HG03108 (cell line): Measurements from ENCODE around the gene B3GAT1.
"Not testable (repeated sequence)": the region's sequence is repeated elsewhere in the genome, so short reads cannot be mapped to it uniquely, and the experiment has no call there.

Experiments
- ATAC-seq: cut with Tn5 transposase; IDR thresholded peaks from one replicate; pipeline ENCODE4 v1.9.1; 2021; ENCODE audit warnings: moderate library complexity; ENCODE audit not compliant: unreplicated experiment

Gene B3GAT1

DNA sequence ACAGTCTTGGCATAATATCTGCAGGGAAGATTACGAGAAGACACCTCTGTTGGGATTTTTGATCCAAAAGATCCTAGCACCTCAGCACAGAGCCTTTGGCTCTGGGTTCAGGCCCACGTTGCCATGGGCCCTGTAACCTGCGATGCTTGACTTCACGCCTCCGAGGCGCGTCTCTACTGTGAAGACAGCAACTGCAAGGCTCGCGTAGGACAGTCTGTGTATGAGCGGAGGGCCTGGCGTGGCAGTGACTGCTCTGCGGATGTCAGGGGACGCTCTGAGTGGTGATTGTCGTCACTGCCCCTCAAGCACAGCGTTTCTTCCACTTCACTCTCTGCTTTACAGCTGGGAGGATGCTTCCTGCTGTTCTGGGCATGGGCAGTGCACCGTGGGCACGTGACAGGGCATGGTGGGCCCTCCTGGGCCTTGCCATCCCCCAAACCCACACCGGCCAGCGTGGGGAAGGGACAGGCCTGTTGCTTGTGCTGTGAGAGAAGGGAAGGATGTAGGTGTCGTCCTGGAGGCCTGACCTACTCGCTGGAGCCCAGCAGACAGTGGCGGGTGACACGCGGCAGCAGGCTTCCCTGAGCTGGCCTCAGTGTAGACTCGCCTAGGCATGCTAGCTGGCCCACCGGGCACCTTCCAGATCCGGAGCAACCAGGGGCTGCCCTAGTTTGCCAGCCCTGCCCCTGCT lies 53.7 kb downstream of the B3GAT1 start:
- ATAC-seq: no peak

- no peak for ATAC-seq
These were observed 54.5 kb downstream of the B3GAT1 start for GRCh38 chr11:134357545-134357839.

GRCh38 chr11:134356656-134357544 lies 55.1 kb downstream of the B3GAT1 start:
- ATAC-seq: no peak

- ATAC-seq: no peak
These were observed 56.4 kb downstream of the B3GAT1 start for GRCh38 chr11:134355656-134356055.

- ATAC-seq: no peak
These were observed 56.9 kb downstream of the B3GAT1 start for GRCh38 chr11:134355136-134355535.

DNA sequence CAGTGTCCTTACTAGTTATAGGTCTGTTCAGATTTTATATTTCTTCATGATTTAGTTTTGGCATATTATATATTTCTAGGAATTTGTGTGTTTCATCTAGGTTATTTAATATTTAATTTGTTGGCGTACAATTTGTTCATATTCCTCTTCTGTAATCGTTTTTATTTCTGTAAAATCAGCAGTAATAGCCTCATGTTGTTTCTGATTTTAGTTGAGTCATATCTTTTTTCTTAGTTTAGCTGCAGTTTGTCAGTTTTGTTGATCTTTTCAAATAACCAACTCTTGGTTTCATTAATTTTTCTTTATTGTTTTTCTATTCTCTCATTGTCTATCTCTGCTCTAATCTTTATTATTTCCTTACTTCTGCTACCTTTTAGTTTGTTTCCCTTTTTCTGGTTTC lies 59.9 kb downstream of the B3GAT1 start:
- ATAC-seq: no peak

DNA sequence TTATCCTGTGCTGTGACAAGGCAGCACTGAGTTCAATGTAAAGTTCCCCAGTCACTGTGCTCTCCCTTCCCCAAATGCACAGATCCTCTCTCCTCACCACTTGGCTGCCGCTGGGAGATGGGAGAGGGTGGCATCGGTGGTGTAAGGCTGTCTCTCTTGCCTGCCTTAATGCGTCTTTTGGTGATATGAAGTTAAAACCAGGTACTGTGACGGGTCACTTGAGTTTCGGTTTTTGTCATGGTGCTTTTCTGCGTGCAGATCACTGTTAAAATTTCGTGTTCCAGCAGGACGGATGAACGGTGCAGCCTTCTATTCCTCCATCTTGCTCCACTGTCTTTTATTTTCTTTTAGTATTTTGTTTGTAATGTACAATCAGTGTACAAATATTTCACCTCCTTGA lies 61.7 kb downstream of the B3GAT1 start:
- no peak for ATAC-seq

DNA sequence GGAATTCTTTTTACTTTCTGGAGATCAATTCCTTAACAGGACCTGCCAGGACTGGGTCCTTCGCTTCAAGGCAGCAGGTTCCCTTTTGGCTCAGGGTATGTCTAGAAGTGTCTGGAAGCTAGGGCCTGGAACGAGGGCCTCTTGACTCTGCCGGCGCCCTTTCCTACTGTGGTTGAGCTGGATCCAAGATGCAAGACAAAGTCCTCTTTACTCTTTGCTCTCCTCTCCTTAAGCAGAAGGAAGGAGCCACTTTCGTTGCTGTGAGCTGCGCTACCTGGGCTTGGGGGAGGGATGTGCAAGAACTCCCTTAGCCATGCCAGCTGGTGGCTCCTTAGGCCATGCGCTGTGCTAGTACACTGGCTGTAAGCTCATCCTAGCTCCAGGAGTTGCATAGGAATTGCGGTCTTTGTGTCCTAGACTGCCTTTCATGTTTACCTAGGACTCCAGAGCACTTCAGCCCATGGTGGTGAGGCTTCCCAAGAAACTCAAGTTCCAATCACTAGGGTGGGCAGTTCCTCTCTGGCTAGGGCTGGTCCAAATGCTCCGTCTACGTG lies 62.2 kb downstream of the B3GAT1 start:
- ATAC-seq: no peak

DNA sequence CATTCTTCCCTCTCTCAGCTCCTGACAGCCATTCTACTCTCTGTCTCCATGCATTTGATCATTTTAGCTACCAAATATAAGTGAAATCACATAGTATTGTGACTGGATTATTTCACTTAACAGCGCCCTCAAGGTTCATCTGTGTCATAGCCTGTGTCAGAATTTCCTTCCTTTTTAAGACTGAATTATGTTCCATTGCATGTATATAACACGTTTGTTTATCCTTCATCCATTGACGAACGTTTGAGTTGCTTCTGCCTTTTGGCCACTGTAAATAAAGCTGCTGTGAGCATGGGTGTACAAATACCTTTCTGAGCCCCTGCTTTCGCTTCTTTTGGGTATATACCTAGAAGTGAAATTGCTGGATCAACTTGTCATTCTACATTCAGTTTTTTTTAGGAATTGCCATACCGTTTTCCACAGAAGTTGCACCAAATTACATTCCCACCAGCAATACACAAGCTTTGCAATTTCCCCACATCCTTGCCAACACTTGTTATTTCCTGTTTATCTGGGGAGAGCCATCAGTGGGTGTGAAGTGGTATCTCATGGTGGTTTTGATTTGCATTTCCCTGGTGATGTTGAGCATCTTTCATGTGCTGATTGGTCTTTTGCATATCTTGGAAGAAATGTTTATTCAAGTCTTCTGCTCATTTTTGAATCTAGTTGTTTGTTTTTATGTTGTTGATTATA lies 62.8 kb downstream of the B3GAT1 start:
- no peak for ATAC-seq

GRCh38 chr11:134347441-134347840 lies 64.6 kb downstream of the B3GAT1 start:
- no peak for ATAC-seq

GRCh38 chr11:134346976-134347350 lies 65.1 kb downstream of the B3GAT1 start:
- no peak for ATAC-seq

DNA sequence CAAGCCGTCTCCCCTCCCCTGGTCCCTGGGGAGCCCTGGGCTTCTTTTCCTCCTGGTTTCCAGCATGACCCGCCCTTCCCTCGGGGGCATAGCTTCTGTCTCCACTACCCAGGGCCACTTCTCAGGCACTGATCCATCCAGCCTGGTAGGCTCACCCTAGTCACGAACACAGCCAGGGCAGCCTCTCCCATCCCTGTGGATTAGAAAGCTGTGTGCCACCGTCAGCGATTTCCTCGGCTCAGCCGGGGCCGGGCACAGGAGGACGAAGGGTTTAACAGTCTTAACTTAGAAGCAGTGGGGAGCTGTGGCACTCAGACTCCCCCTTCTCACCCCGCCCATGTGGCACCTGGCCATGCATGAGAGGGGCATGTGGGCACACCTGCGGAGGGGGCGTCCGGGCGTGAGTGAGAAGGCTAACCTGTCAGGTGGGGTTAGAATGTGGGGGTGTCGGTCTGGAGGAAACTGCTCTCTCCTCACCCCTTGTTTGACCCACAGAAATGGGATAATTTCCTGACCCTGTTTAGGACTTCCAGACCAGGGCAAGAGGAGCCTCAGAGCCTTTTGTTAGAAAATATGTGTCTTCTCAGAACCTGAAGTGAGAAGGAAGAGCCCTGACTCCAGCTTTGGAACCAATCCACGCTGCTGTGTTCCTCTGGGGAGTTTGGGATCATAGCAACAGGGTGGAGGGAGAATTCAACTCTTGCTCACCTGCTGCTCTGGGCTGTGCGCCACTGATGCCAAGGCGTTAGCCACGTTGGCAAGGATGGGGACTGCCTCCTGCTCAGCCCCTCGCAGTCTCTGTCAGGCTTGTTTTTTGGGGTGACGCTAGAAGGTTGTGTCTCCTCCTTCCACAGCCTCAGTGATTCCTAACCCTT lies 65.7 kb downstream of the B3GAT1 start:
- no peak for ATAC-seq

- ATAC-seq: no peak
These were observed 66.8 kb downstream of the B3GAT1 start for GRCh38 chr11:134345237-134345550.

- ATAC-seq: not testable (repeated sequence)
These were observed 67.4 kb downstream of the B3GAT1 start for GRCh38 chr11:134344497-134345236.

- no peak for ATAC-seq
These were observed 68.4 kb downstream of the B3GAT1 start for GRCh38 chr11:134343646-134344045.

- no peak for ATAC-seq
These were observed 69.3 kb downstream of the B3GAT1 start for GRCh38 chr11:134342572-134343340.

GRCh38 chr11:134341805-134342571 lies 70.1 kb downstream of the B3GAT1 start:
- ATAC-seq: no peak

DNA sequence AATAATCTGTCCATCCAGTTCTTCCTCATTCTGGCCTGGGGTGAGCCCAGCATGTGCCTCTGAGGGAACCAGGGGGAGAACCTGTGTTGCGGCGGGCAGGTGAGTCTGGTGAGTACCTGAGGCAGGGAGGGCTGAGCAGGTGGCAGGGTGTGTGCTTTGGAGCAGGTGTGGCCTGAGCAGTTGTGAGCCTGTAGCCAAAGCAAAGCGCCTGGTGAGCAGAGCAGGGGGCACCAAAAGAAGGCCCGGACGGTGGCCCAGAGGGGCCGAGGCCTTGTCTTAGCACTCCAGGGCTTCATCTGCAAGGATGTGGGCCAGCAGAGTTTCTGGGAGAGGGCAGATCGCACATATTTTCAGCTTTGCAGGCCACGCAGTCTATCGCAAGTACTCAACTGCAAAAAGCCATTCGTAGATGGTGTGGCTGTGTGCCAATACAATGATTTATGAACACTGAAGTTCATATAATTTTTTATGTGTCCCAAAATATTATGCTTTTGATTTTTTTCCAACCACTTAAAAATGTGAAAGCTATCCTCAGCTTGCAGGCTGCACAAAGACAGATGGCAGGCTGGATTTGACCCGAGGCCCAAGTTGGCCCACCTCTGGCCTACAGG lies 71.6 kb downstream of the B3GAT1 start:
- no peak for ATAC-seq
